H1 (cell line): Measurements from ENCODE around the gene EPHA8. TPM values are rescaled to one million over a fixed set of nuclear protein-coding genes. Genes with fewer than 3 reads are reported as not detected.

Experiments
- YY1 ChIP-seq: IDR thresholded peaks from 2 replicates; pipeline ENCODE4 v1.6.1; 2011; ENCODE audit warnings: low read depth, mild to moderate bottlenecking, low read length
- polyA plus RNA-seq, 7 experiments: library from polyadenylated mRNA; depleted of rRNA in 3 of 7; stranded (reverse) in 5 of 7; unstranded in 2 of 7; fragments of >200 nt in 5 of 7; fragments of 200-250 nt in 2 of 7; gene quantifications; 1 replicate in 5 of 7; 2 replicates in 1 of 7; 4 replicates in 1 of 7; pipeline versions ENCODE4 v1.2.1 to v1.2.3, GENCODE V29; 2011 to 2013; ENCODE audit warnings: missing spikeins in 2 of 7, mixed read lengths in 2 of 7
- total RNA-seq: library from RNA; stranded (reverse); fragmentation: NEBNext Ultra II Directional; extraction: Animal tissue kit (Norgen Biotek cat#: 25700); gene quantifications from 2 replicates; pipeline ENCODE4 v1.2.1, GENCODE V29; 2021

EPHA8 gene
- total and polyA plus RNA-seq, 2 of the 8 experiments (the other 6 are each of a cell fraction or from before 2014, with no cell fraction given): 4.0 to 8.4 TPM

- no peak for TF ChIP-seq YY1
These were observed 34.7 kb downstream of the EPHA8 start (continued) for GRCh38 chr1:22597996-22598395.
